Panc1 (cell line): ENCODE measurements around the gene PPP2R1B. TPM values are rescaled to one million over a fixed set of nuclear protein-coding genes. Genes with fewer than 3 reads are reported as not detected.

Experiments
- ATAC-seq: fragments of 200-7000 bp; cut with Tn5 transposase; 2 replicates; pipeline ENCODE4 v1.9.1; 2020; ENCODE audit warnings: mild to moderate bottlenecking, moderate library complexity
- BruUV-seq: library from RNA; stranded (reverse); fragments of 400-500 nt; replicated peaks from 2 replicates; lab custom pipeline; 2021; lab: Mats Ljungman, UMichigan
- CTCF ChIA-PET: fragments of 300-600 bp; sonication (Branson Sonifier 250); formaldehyde crosslinking; loops from one replicate; lab custom pipeline; 2022; ENCODE audit warnings: antibody characterized with exemption; lab: Charles Lee
- POLR2A ChIA-PET: fragments of 300-600 bp; sonication (Branson Sonifier 250); formaldehyde crosslinking; loops from one replicate; lab custom pipeline; 2022; ENCODE audit warnings: antibody characterized with exemption; lab: Charles Lee
- DNase-seq: peaks from one replicate; pipeline ENCODE4 v3.0.0-alpha.2; 2010; ENCODE audit warnings: low read depth, low spot score
- H3K27ac ChIP-seq: 2 replicates; pipeline ENCODE4 v1.5.1; 2011; ENCODE audit warnings: mild to moderate bottlenecking, low read length, inconsistent platforms
- H3K27me3 ChIP-seq: fragments of 200-500 bp; sonication (Bioruptor generic); 2 replicates; pipeline ENCODE4 v1.6.0; 2014; ENCODE audit warnings: low read length, inconsistent platforms; ENCODE audit not compliant: control insufficient read depth, insufficient read depth
- H3K36me3 ChIP-seq: fragments of 200-500 bp; sonication (Bioruptor generic); 2 replicates; pipeline ENCODE4 v1.5.1; 2014; ENCODE audit warnings: inconsistent platforms, mild to moderate bottlenecking, low read length, moderate library complexity; ENCODE audit not compliant: control insufficient read depth, insufficient read depth
- H3K4me1 ChIP-seq: 2 replicates; pipeline ENCODE4 v1.5.1; 2011; ENCODE audit warnings: inconsistent platforms, mild to moderate bottlenecking, low read length, moderate library complexity; ENCODE audit not compliant: control insufficient read depth, insufficient read depth
- H3K4me3 ChIP-seq, 2 experiments: 2 replicates each; pipeline ENCODE4 v1.5.1; 2011 to 2012; ENCODE audit warnings: low read depth in 2 of 2, low read length in 2 of 2, mild to moderate bottlenecking in 2 of 2, inconsistent platforms in 1 of 2, moderate library complexity in 1 of 2
- H3K9me3 ChIP-seq: fragments of 200-500 bp; sonication (Bioruptor generic); 2 replicates; pipeline ENCODE4 v1.5.1; 2014; ENCODE audit warnings: low read depth, mild to moderate bottlenecking, inconsistent platforms, low read length, moderate library complexity; ENCODE audit not compliant: control insufficient read depth, insufficient read depth
- CTCF ChIP-seq: fragments of 450-650 bp; IDR thresholded peaks from 2 replicates; pipeline ENCODE4 v1.5.1; 2017; ENCODE audit warnings: mild to moderate bottlenecking
- POLR2AphosphoS5 ChIP-seq: IDR thresholded peaks from 2 replicates; pipeline ENCODE4 v1.6.1; 2012; ENCODE audit warnings: mild to moderate bottlenecking, low read depth, low read length, moderate library complexity
- REST ChIP-seq, 2 experiments: IDR thresholded peaks; 2 replicates each; pipeline ENCODE4 v1.6.1; 2011 to 2012; ENCODE audit warnings: low read depth in 2 of 2, control low read depth in 1 of 2, low read length in 1 of 2, mild to moderate bottlenecking in 1 of 2, moderate library complexity in 1 of 2; ENCODE audit not compliant: insufficient read depth in 1 of 2
- SIN3A ChIP-seq: IDR thresholded peaks from 2 replicates; pipeline ENCODE4 v1.6.1; 2012; ENCODE audit warnings: low read depth, mild to moderate bottlenecking, low read length, moderate library complexity, borderline replicate concordance; ENCODE audit not compliant: insufficient read depth
- TCF7L2 ChIP-seq: IDR thresholded peaks from 2 replicates; pipeline ENCODE4 v1.6.1; 2011; ENCODE audit warnings: mild to moderate bottlenecking, low read depth, low read length, inconsistent platforms
- in situ Hi-C: cut with HindIII; loops from 2 replicates; pipeline ENCODE4 v1.10.0; 2016; ENCODE audit warnings: low sequenced_read_pairs, low pct_unique_long_range_greater_than_20kb
- intact Hi-C: fragments of 100-400 bp; cut with micrococcal nuclease; formaldehyde crosslinking; loops from one replicate; pipeline ENCODE4 v1.10.0; 2022; ENCODE audit not compliant: unreplicated experiment
- total RNA-seq: library from RNA; stranded (reverse); gene quantifications from one replicate; pipeline ENCODE4 v1.2.1, GENCODE V29; 2021; ENCODE audit not compliant: unreplicated experiment

Gene PPP2R1B
- total RNA-seq, 1 experiment from 2014 or later: 57.7 TPM

GRCh38 chr11:111765320-111765983 is 737 bp downstream of the PPP2R1B start:
- in situ Hi-C loops: no loop called here

GRCh38 chr11:111764621-111765020 is 1.6 kb downstream of the PPP2R1B start:
- Histone ChIP-seq H3K27ac (peak overlapping the region; percentile 90; the same call in 1 of the 2 replicates), H3K4me3 (peak overlapping the region; percentile 87 to 88), H3K27me3 (no peaks in the 10 kb centered on the region), H3K36me3 (peaks cover 29% of the 10 kb centered on the region), H3K9me3 (no peaks in the 10 kb centered on the region), H3K4me1 (peaks cover 14% of the 10 kb centered on the region)
- intact Hi-C loops: no loop called here
- TF ChIP-seq SIN3A (no peak), CTCF (no peak), TCF7L2 (no peak), REST (IDR thresholded peaks at IDR 0.05; ENCODE audit: insufficient read depth in 1 of 2, low read depth in 2 of 2, low read length in 1 of 2) (no peak), POLR2AphosphoS5 (no peak)
- in situ Hi-C loops: no loop called here
- no peak for DNase-seq
- POLR2A ChIA-PET: no interaction called here
- ATAC-seq: no peak
- BruUV-seq: no TSS peak
- CTCF ChIA-PET: no interaction called here

More at GRCh38 chr11:111765320-111765983, 737 bp downstream of the PPP2R1B start:
- Histone ChIP-seq H3K27ac (peak overlapping the region; percentile 90), H3K4me3 (peak overlapping the region; percentile 87 to 88), H3K27me3 (no peaks in the 10 kb centered on the region), H3K9me3 (no peaks in the 10 kb centered on the region), H3K36me3 (peaks cover 27% of the 10 kb centered on the region), H3K4me1 (peaks cover 14% of the 10 kb centered on the region)
- TF ChIP-seq REST (IDR thresholded peaks at IDR 0.05; ENCODE audit: insufficient read depth in 1 of 2, low read depth in 2 of 2, low read length in 1 of 2): no peak
- TF ChIP-seq POLR2AphosphoS5: no peak
- no peak for TF ChIP-seq SIN3A
- TF ChIP-seq TCF7L2: no peak
- no peak for TF ChIP-seq CTCF
- BruUV-seq: no TSS peak
- DNase-seq (no peak), ATAC-seq (no peak; the same call in 1 of the 2 replicates)
- ChIA-PET CTCF (interaction anchor here (0.6 to 0.8 kb wide), 2 partner anchors 12 to 318 kb away, joined by 3 read pairs; no protein-coding TSS in a partner anchor), POLR2A (interaction anchor here (0.6 to 1.1 kb wide), 4 partner anchors 11 to 161 kb away, joined by 3 read pairs; no protein-coding TSS in a partner anchor)
- intact Hi-C loops: no loop called here
